SU-DHL-6 (cell line): ENCODE measurements around the gene SIRPA.

ENCODE experiments used
- H2AFZ ChIP-seq: fragments of 200-600 bp; sonication (generic); 2 replicates; pipeline ENCODE4 v1.6.1; 2014; ENCODE audit warnings: low read depth, mild to moderate bottlenecking, moderate library complexity, mixed read lengths, antibody characterized with exemption, low read length; ENCODE audit not compliant: severe bottlenecking
- H3F3A ChIP-seq: fragments of 200-600 bp; shearing (Covaris generic); 2 replicates; pipeline ENCODE4 v1.6.0; 2016; ENCODE audit warnings: antibody characterized with exemption, mild to moderate bottlenecking; ENCODE audit not compliant: insufficient read depth
- H3K27ac ChIP-seq: fragments of 200-600 bp; sonication (generic); 2 replicates; pipeline ENCODE4 v1.5.1; 2016; ENCODE audit warnings: low read depth, mild to moderate bottlenecking, low read length, moderate library complexity, mixed read lengths
- H3K27me3 ChIP-seq: fragments of 200-600 bp; sonication (generic), shearing (Covaris generic); 2 replicates; pipeline ENCODE4 v1.6.0; 2014; ENCODE audit warnings: mild to moderate bottlenecking, low read length
- H3K36me3 ChIP-seq: fragments of 200-600 bp; sonication (generic); 2 replicates; pipeline ENCODE4 v1.6.1; 2014; ENCODE audit warnings: mild to moderate bottlenecking, low read length, mixed read lengths
- H3K4me2 ChIP-seq: fragments of 300-600, 200-600 bp; shearing (Covaris generic), sonication (generic); 2 replicates; pipeline ENCODE4 v1.6.0; 2014; ENCODE audit warnings: low read length, low read depth, mild to moderate bottlenecking; ENCODE audit not compliant: poor library complexity, severe bottlenecking
- H3K4me3 ChIP-seq: fragments of 200-600 bp; sonication (generic); 2 replicates; pipeline ENCODE4 v1.5.1; 2014; ENCODE audit warnings: antibody characterized with exemption, low read length, mild to moderate bottlenecking, mixed read lengths; ENCODE audit not compliant: insufficient read depth, poor library complexity, severe bottlenecking
- H3K79me2 ChIP-seq: fragments of 200-600 bp; sonication (generic); 2 replicates; pipeline ENCODE4 v1.6.1; 2014; ENCODE audit warnings: mild to moderate bottlenecking, low read length, moderate library complexity; ENCODE audit not compliant: insufficient read depth
- H3K9ac ChIP-seq: fragments of 200-600 bp; sonication (generic); 2 replicates; pipeline ENCODE4 v1.7.0; 2014; ENCODE audit warnings: mild to moderate bottlenecking, low read length
- H3K9me2 ChIP-seq: fragments of 200-600 bp; sonication (generic); replicated peaks from 2 replicates; pipeline ENCODE4 v1.6.1; 2014; ENCODE audit warnings: low read length; ENCODE audit not compliant: insufficient read depth
- H3K9me3 ChIP-seq: fragments of 200-600 bp; sonication (generic); 2 replicates; pipeline ENCODE4 v1.6.1; 2014; ENCODE audit warnings: low read length, mixed read lengths; ENCODE audit not compliant: insufficient read depth
- H4K20me1 ChIP-seq: fragments of 200-600 bp; sonication (generic); 2 replicates; pipeline ENCODE4 v1.6.1; 2014; ENCODE audit warnings: low read depth, mild to moderate bottlenecking, antibody characterized with exemption, low read length, moderate library complexity, mixed read lengths
- EZH2phosphoT487 ChIP-seq: fragments of 200-600 bp; sonication (generic), shearing (Covaris generic); conservative IDR thresholded peaks from 2 replicates; pipeline ENCODE4 v1.6.1; 2018; ENCODE audit warnings: mild to moderate bottlenecking, antibody characterized with exemption, low read length, moderate library complexity, mixed read lengths
- TF ChIP-seq, protein P1 (sequence below): fragments of 200-600 bp; sonication (generic); IDR thresholded peaks from one replicate; pipeline ENCODE4 v1.5.1; 2017; ENCODE audit warnings: antibody characterized with exemption, mild to moderate bottlenecking, low read length, moderate library complexity; ENCODE audit not compliant: insufficient read depth, poor library complexity, severe bottlenecking

Gene SIRPA

GRCh38 chr20:1901704-1902103 is 6.5 kb downstream of the SIRPA start:
- TF ChIP-seq, protein P1, sequence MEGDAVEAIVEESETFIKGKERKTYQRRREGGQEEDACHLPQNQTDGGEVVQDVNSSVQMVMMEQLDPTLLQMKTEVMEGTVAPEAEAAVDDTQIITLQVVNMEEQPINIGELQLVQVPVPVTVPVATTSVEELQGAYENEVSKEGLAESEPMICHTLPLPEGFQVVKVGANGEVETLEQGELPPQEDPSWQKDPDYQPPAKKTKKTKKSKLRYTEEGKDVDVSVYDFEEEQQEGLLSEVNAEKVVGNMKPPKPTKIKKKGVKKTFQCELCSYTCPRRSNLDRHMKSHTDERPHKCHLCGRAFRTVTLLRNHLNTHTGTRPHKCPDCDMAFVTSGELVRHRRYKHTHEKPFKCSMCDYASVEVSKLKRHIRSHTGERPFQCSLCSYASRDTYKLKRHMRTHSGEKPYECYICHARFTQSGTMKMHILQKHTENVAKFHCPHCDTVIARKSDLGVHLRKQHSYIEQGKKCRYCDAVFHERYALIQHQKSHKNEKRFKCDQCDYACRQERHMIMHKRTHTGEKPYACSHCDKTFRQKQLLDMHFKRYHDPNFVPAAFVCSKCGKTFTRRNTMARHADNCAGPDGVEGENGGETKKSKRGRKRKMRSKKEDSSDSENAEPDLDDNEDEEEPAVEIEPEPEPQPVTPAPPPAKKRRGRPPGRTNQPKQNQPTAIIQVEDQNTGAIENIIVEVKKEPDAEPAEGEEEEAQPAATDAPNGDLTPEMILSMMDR, result no peak
- no peak for TF ChIP-seq EZH2phosphoT487
- Histone ChIP-seq H4K20me1 (no peaks in the 10 kb centered on the region), H3K9me2 (no peaks in the 10 kb centered on the region), H3F3A (no peaks in the 10 kb centered on the region), H3K9me3 (no peaks in the 10 kb centered on the region), H3K4me2 (no peak overlapping the region), H3K27me3 (no peaks in the 10 kb centered on the region), H3K36me3 (no peaks in the 10 kb centered on the region), H3K4me3 (no peak overlapping the region), H3K27ac (no peak overlapping the region), H3K79me2 (no peaks in the 10 kb centered on the region), H3K9ac (no peak overlapping the region), H2AFZ (no peak overlapping the region)

- Histone ChIP-seq H3K36me3 (no peaks in the 10 kb centered on the region), H3K27ac (no peak overlapping the region), H3K9me3 (no peaks in the 10 kb centered on the region), H4K20me1 (no peaks in the 10 kb centered on the region), H3K4me3 (no peak overlapping the region), H3K9ac (no peak overlapping the region), H3K4me2 (no peak overlapping the region), H3K79me2 (no peaks in the 10 kb centered on the region), H3K9me2 (no peaks in the 10 kb centered on the region), H3F3A (no peaks in the 10 kb centered on the region), H3K27me3 (no peaks in the 10 kb centered on the region), H2AFZ (no peak overlapping the region)
- no peak for TF ChIP-seq EZH2phosphoT487
- TF ChIP-seq, protein P1, result no peak
Observed at GRCh38 chr20:1902188-1902587, 7.0 kb downstream of the SIRPA start.

- H2AFZ ChIP-seq, result no peak overlapping the region
- no peak overlapping the region for H3K27ac ChIP-seq
- no peaks in the 10 kb centered on the region for H4K20me1 ChIP-seq
- no peak overlapping the region for H3K4me2 ChIP-seq
- H3K27me3 ChIP-seq, result no peaks in the 10 kb centered on the region
- no peaks in the 10 kb centered on the region for H3K9me3 ChIP-seq
- no peaks in the 10 kb centered on the region for H3K79me2 ChIP-seq
- H3F3A ChIP-seq, result no peaks in the 10 kb centered on the region
- TF ChIP-seq, protein P1, result no peak
- TF ChIP-seq EZH2phosphoT487, result no peak
- no peaks in the 10 kb centered on the region for H3K36me3 ChIP-seq
- no peak overlapping the region for H3K4me3 ChIP-seq
- no peaks in the 10 kb centered on the region for H3K9me2 ChIP-seq
- no peak overlapping the region for H3K9ac ChIP-seq
Observed at GRCh38 chr20:1904135-1904534, 8.9 kb downstream of the SIRPA start.

- no peaks in the 10 kb centered on the region for H3K27me3 ChIP-seq
Observed at GRCh38 chr20:1905009-1905408, 9.8 kb downstream of the SIRPA start.

More at GRCh38 chr20:1905009-1905408, 9.8 kb downstream of the SIRPA start:
- H3K9me3 ChIP-seq, result no peaks in the 10 kb centered on the region
- H3K36me3 ChIP-seq, result no peaks in the 10 kb centered on the region
- no peaks in the 10 kb centered on the region for H3K79me2 ChIP-seq
- no peak overlapping the region for H3K27ac ChIP-seq
- no peak overlapping the region for H3K4me2 ChIP-seq
- no peak for TF ChIP-seq EZH2phosphoT487
- TF ChIP-seq, protein P1, result no peak
- H2AFZ ChIP-seq, result no peak overlapping the region
- H3K9me2 ChIP-seq, result no peaks in the 10 kb centered on the region
- H3K4me3 ChIP-seq, result no peak overlapping the region
- no peaks in the 10 kb centered on the region for H3F3A ChIP-seq
- H4K20me1 ChIP-seq, result no peaks in the 10 kb centered on the region
- H3K9ac ChIP-seq, result no peak overlapping the region
